ENCODE measurements around the gene MMP20. TPM values are rescaled to one million over a fixed set of nuclear protein-coding genes. Genes with fewer than 3 reads are reported as not detected.

MMP20 gene
- total RNA-seq, 1 experiment from 2014 or later = not detected

DNA sequence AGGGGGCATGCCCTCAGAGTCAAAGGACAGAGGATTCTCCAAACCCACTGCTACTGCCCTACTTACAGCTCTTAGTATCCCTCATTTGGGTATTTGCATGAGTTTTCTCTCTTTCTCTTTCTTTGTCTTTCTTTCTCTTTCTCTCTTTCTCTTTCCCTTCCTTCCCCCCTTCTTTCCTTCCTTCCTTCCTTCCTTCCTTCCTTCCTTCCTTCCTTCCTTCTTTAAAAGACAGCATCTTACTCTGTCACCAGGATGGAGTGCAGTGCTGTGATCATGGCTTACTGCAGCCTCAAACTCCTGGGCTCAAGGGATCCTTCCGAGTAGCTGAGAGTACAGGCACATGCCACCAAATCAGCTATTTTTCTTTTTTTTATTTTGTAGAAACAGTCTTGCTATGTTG is 80.5 kb downstream of the MMP20 start:
- H2AFZ ChIP-seq (ENCODE audit: low read length) = no peak overlapping the region
- no peaks in the 10 kb centered on the region for H4K20me1 ChIP-seq (ENCODE audit: insufficient read depth, low read depth, low read length)

DNA sequence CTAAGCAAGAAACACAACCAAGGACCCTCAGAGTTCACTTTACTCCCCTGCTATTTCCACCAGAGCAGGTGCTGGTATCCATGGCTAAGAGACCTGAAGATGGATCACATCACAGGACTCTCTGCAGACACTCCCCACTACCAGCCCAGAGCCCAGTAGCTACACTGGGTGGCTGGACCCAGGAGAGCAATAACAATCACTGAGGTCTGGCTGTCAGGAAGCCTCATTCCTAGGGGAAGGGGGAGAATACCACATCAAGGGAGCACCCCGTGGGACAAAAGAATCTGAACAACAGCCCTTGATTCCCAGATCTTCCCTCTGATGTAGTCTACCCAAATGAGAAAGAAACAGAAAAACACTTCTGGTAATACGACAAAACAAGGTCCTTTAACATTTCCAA is 85.6 kb downstream of the MMP20 start:
- 0 out of 2 replicates have a peak, but pooled peaks cover 2% of the 10 kb centered on the region for H3K4me1 ChIP-seq (ENCODE audit: low read length)
- no peaks in the 10 kb centered on the region for H4K20me1 ChIP-seq (ENCODE audit: insufficient read depth, low read depth, low read length)
- H3K27me3 ChIP-seq (ENCODE audit: low read length) = no peaks in the 10 kb centered on the region
- H3K36me3 ChIP-seq (ENCODE audit: insufficient read depth, low read length) = no peaks in the 10 kb centered on the region
- no peaks in the 10 kb centered on the region for H3K9me3 ChIP-seq (ENCODE audit: low read length)
- no peak overlapping the region for H3K4me3 ChIP-seq (ENCODE audit: low read length)
- H3K9ac ChIP-seq (ENCODE audit: low read length) = no peak overlapping the region
- no peaks in the 10 kb centered on the region for H3K79me2 ChIP-seq (ENCODE audit: low read length)
- no peaks in the 10 kb centered on the region for H3K9me2 ChIP-seq (replicated peaks; ENCODE audit: insufficient read depth, low read length)
- no peak overlapping the region for H2AFZ ChIP-seq (ENCODE audit: low read length)
- DNase-seq = no peak
- no peak overlapping the region for H3K27ac ChIP-seq (ENCODE audit: low read length)
- no peak overlapping the region for H3K4me2 ChIP-seq (ENCODE audit: low read depth, low read length, poor library complexity, severe bottlenecking)

More for the DNA sequence above, 80.5 kb downstream of the MMP20 start:
- Histone ChIP-seq H3K36me3 (ENCODE audit: insufficient read depth, low read length) (no peaks in the 10 kb centered on the region), H3K9ac (ENCODE audit: low read length) (no peak overlapping the region), H3K27me3 (ENCODE audit: low read length) (no peaks in the 10 kb centered on the region), H3K9me3 (ENCODE audit: low read length) (no peaks in the 10 kb centered on the region), H3K9me2 (replicated peaks; ENCODE audit: insufficient read depth, low read length) (no peaks in the 10 kb centered on the region), H3K4me1 (ENCODE audit: low read length) (0 out of 2 replicates have a peak, but pooled peaks cover 2% of the 10 kb centered on the region), H3K4me2 (ENCODE audit: low read depth, low read length, poor library complexity, severe bottlenecking) (no peak overlapping the region), H3K79me2 (ENCODE audit: low read length) (no peaks in the 10 kb centered on the region), H3K27ac (ENCODE audit: low read length) (no peak overlapping the region), H3K4me3 (ENCODE audit: low read length) (no peak overlapping the region)
- no peak for DNase-seq

DNA sequence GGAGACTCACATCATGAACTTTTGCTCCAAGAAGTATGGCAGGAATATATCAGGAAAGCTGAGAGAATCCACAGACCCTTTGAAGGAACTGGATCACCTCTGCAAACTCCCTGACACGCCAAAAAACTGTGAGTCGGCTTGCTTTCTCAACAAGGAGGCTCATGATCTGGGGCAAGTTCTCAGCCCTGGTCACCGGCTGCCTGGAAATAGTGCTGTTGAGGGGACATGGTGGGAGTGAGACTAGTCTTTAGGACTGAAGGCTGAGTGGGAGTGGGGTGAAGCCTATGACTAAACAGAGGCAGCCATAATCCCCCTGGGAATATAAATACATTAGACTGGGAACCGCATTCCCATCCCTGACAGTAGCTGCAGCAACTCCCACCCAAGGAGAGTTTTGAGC is 86.2 kb downstream of the MMP20 start:
- Histone ChIP-seq H4K20me1 (ENCODE audit: insufficient read depth, low read depth, low read length) (no peaks in the 10 kb centered on the region), H3K4me2 (ENCODE audit: low read depth, low read length, poor library complexity, severe bottlenecking) (no peak overlapping the region), H3K27ac (ENCODE audit: low read length) (no peak overlapping the region), H3K9me2 (replicated peaks; ENCODE audit: insufficient read depth, low read length) (no peaks in the 10 kb centered on the region), H3K27me3 (ENCODE audit: low read length) (no peaks in the 10 kb centered on the region), H3K9me3 (ENCODE audit: low read length) (no peaks in the 10 kb centered on the region), H3K4me1 (ENCODE audit: low read length) (0 out of 2 replicates have a peak, but pooled peaks cover 2% of the 10 kb centered on the region), H3K9ac (ENCODE audit: low read length) (no peak overlapping the region), H2AFZ (ENCODE audit: low read length) (no peak overlapping the region), H3K4me3 (ENCODE audit: low read length) (no peak overlapping the region), H3K79me2 (ENCODE audit: low read length) (no peaks in the 10 kb centered on the region), H3K36me3 (ENCODE audit: insufficient read depth, low read length) (no peaks in the 10 kb centered on the region)
- DNase-seq = no peak

GRCh38 chr11:102534261-102534872 is 90.8 kb downstream of the MMP20 start:
- Histone ChIP-seq H3K9me2 (replicated peaks; ENCODE audit: insufficient read depth, low read length) (no peaks in the 10 kb centered on the region), H3K4me3 (ENCODE audit: low read length) (no peak overlapping the region), H3K9ac (ENCODE audit: low read length) (no peak overlapping the region), H3K27me3 (ENCODE audit: low read length) (no peaks in the 10 kb centered on the region), H3K4me1 (ENCODE audit: low read length) (no peaks in the 10 kb centered on the region), H3K36me3 (ENCODE audit: insufficient read depth, low read length) (no peaks in the 10 kb centered on the region), H3K79me2 (ENCODE audit: low read length) (no peaks in the 10 kb centered on the region), H3K27ac (ENCODE audit: low read length) (no peak overlapping the region), H3K4me2 (ENCODE audit: low read depth, low read length, poor library complexity, severe bottlenecking) (no peak overlapping the region), H3K9me3 (ENCODE audit: low read length) (no peaks in the 10 kb centered on the region), H2AFZ (ENCODE audit: low read length) (no peak overlapping the region), H4K20me1 (ENCODE audit: insufficient read depth, low read depth, low read length) (no peaks in the 10 kb centered on the region)
- peak; percentile 69 for DNase-seq

- no peak within 1 kb of the TSS for H2AFZ ChIP-seq (ENCODE audit: low read length)
- no peaks in the 10 kb centered on the region for H3K79me2 ChIP-seq (ENCODE audit: low read length)
- H3K9me3 ChIP-seq (ENCODE audit: low read length) = no peaks in the 10 kb centered on the region
- H3K9me2 ChIP-seq (replicated peaks; ENCODE audit: insufficient read depth, low read length) = no peaks in the 10 kb centered on the region
- H4K20me1 ChIP-seq (ENCODE audit: insufficient read depth, low read depth, low read length) = no peaks in the 10 kb centered on the region
- no peak within 1 kb of the TSS for H3K9ac ChIP-seq (ENCODE audit: low read length)
- no peaks in the 10 kb centered on the region for H3K27me3 ChIP-seq (ENCODE audit: low read length)
- DNase-seq = no peak
- no peak within 1 kb of the TSS for H3K4me3 ChIP-seq (ENCODE audit: low read length)
- no peaks in the 10 kb centered on the region for H3K4me1 ChIP-seq (ENCODE audit: low read length)
- no peak within 1 kb of the TSS for H3K27ac ChIP-seq (ENCODE audit: low read length)
- no peak within 1 kb of the TSS for H3K4me2 ChIP-seq (ENCODE audit: low read depth, low read length, poor library complexity, severe bottlenecking)
- no peaks in the 10 kb centered on the region for H3K36me3 ChIP-seq (ENCODE audit: insufficient read depth, low read length)
These were observed 94.6 kb downstream of the MMP20 start, which contains the start of gene MMP7 for GRCh38 chr11:102530558-102530957. Gene MMP7 (minus strand): TSS chr11:102530747. CDS start chr11:102530700, 47 bp downstream.

DNA sequence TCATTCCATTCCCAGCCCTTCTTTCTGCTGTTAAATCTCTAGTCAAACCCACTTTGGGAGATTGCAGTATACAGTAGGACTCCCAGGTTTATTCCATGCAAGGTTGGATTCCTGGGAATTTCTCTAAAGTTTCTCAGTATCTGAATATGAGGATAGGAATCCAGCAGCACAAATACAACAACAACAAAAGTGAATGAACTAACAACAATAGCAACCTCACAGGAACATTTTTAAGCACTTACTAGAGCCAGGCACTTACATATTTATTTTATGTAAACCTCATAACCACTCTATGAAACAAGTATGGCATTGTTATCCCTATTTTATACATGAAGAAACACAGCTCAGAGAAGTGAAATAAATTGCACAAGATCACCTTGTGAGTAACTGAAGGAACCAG is 96.5 kb downstream of the MMP20 start:
- Histone ChIP-seq H3K4me3 (ENCODE audit: low read length) (no peak overlapping the region), H3K36me3 (ENCODE audit: insufficient read depth, low read length) (no peaks in the 10 kb centered on the region), H3K4me1 (ENCODE audit: low read length) (no peaks in the 10 kb centered on the region), H3K9ac (ENCODE audit: low read length) (no peak overlapping the region), H3K9me3 (ENCODE audit: low read length) (no peaks in the 10 kb centered on the region), H3K27me3 (ENCODE audit: low read length) (no peaks in the 10 kb centered on the region), H3K4me2 (ENCODE audit: low read depth, low read length, poor library complexity, severe bottlenecking) (no peak overlapping the region), H3K27ac (ENCODE audit: low read length) (no peak overlapping the region), H3K79me2 (ENCODE audit: low read length) (no peaks in the 10 kb centered on the region), H3K9me2 (replicated peaks; ENCODE audit: insufficient read depth, low read length) (no peaks in the 10 kb centered on the region), H4K20me1 (ENCODE audit: insufficient read depth, low read depth, low read length) (no peaks in the 10 kb centered on the region), H2AFZ (ENCODE audit: low read length) (no peak overlapping the region)
- DNase-seq = no peak

GRCh38 chr11:102527684-102528083 is 97.4 kb downstream of the MMP20 start:
- H3K27me3 ChIP-seq (ENCODE audit: low read length) = no peaks in the 10 kb centered on the region
- no peaks in the 10 kb centered on the region for H3K9me3 ChIP-seq (ENCODE audit: low read length)
- H3K9ac ChIP-seq (ENCODE audit: low read length) = no peak overlapping the region
- no peak overlapping the region for H3K27ac ChIP-seq (ENCODE audit: low read length)
- no peaks in the 10 kb centered on the region for H4K20me1 ChIP-seq (ENCODE audit: insufficient read depth, low read depth, low read length)
- DNase-seq = no peak
- H3K9me2 ChIP-seq (replicated peaks; ENCODE audit: insufficient read depth, low read length) = no peaks in the 10 kb centered on the region
- H2AFZ ChIP-seq (ENCODE audit: low read length) = no peak overlapping the region
- no peaks in the 10 kb centered on the region for H3K79me2 ChIP-seq (ENCODE audit: low read length)
- no peak overlapping the region for H3K4me2 ChIP-seq (ENCODE audit: low read depth, low read length, poor library complexity, severe bottlenecking)
- H3K36me3 ChIP-seq (ENCODE audit: insufficient read depth, low read length) = no peaks in the 10 kb centered on the region
- no peak overlapping the region for H3K4me3 ChIP-seq (ENCODE audit: low read length)
- no peaks in the 10 kb centered on the region for H3K4me1 ChIP-seq (ENCODE audit: low read length)

GRCh38 chr11:102527041-102527440 is 98.1 kb downstream of the MMP20 start:
- no peaks in the 10 kb centered on the region for H3K4me1 ChIP-seq (ENCODE audit: low read length)
- no peak overlapping the region for H3K4me3 ChIP-seq (ENCODE audit: low read length)
- no peaks in the 10 kb centered on the region for H4K20me1 ChIP-seq (ENCODE audit: insufficient read depth, low read depth, low read length)
- H3K27me3 ChIP-seq (ENCODE audit: low read length) = no peaks in the 10 kb centered on the region
- no peak overlapping the region for H3K9ac ChIP-seq (ENCODE audit: low read length)
- H3K4me2 ChIP-seq (ENCODE audit: low read depth, low read length, poor library complexity, severe bottlenecking) = no peak overlapping the region
- H3K79me2 ChIP-seq (ENCODE audit: low read length) = no peaks in the 10 kb centered on the region
- H3K9me3 ChIP-seq (ENCODE audit: low read length) = no peaks in the 10 kb centered on the region
- no peaks in the 10 kb centered on the region for H3K9me2 ChIP-seq (replicated peaks; ENCODE audit: insufficient read depth, low read length)
- no peak overlapping the region for H3K27ac ChIP-seq (ENCODE audit: low read length)
- no peak overlapping the region for H2AFZ ChIP-seq (ENCODE audit: low read length)
- no peak for DNase-seq
- no peaks in the 10 kb centered on the region for H3K36me3 ChIP-seq (ENCODE audit: insufficient read depth, low read length)

All from Karpas-422 (cell line).